DOHH2 (cell line): ENCODE measurements around the gene TEDDM1.

ENCODE experiments used
- H3F3A ChIP-seq: fragments of 200-600 bp; sonication (generic), shearing (Covaris generic); 2 replicates; pipeline ENCODE4 v1.6.0; 2016; ENCODE audit warnings: antibody characterized with exemption, mild to moderate bottlenecking; ENCODE audit not compliant: control insufficient read depth, insufficient read depth
- H3K27ac ChIP-seq: fragments of 200-600 bp; sonication (generic); 2 replicates; pipeline ENCODE4 v1.5.1; 2014; ENCODE audit warnings: low read depth, mild to moderate bottlenecking, low read length, moderate library complexity
- H3K27me3 ChIP-seq: fragments of 200-600 bp; sonication (generic); 2 replicates; pipeline ENCODE4 v1.6.1; 2014; ENCODE audit warnings: mild to moderate bottlenecking, low read length, mixed read lengths; ENCODE audit not compliant: control insufficient read depth
- H3K36me3 ChIP-seq: fragments of 200-600 bp; sonication (generic); 2 replicates; pipeline ENCODE4 v1.6.1; 2014; ENCODE audit warnings: mild to moderate bottlenecking, low read length, moderate library complexity, mixed read lengths; ENCODE audit not compliant: control insufficient read depth
- H3K4me1 ChIP-seq: fragments of 200-600 bp; sonication (generic); 2 replicates; pipeline ENCODE4 v1.6.1; 2014; ENCODE audit warnings: mild to moderate bottlenecking, low read length, mixed read lengths; ENCODE audit not compliant: control insufficient read depth
- H3K4me2 ChIP-seq: fragments of 200-600 bp; sonication (generic); 2 replicates; pipeline ENCODE4 v1.6.0; 2014; ENCODE audit warnings: mild to moderate bottlenecking, low read length, moderate library complexity
- H3K4me3 ChIP-seq: fragments of 200-600 bp; sonication (generic); 2 replicates; pipeline ENCODE4 v1.5.1; 2014; ENCODE audit warnings: mild to moderate bottlenecking, low read length, mixed read lengths
- H3K79me2 ChIP-seq: fragments of 200-600 bp; sonication (generic); 2 replicates; pipeline ENCODE4 v1.6.1; 2014; ENCODE audit warnings: mild to moderate bottlenecking, low read length, mixed read lengths; ENCODE audit not compliant: control insufficient read depth
- H3K9me2 ChIP-seq: fragments of 200-600 bp; sonication (generic); replicated peaks from 2 replicates; pipeline ENCODE4 v1.6.1; 2014; ENCODE audit warnings: mild to moderate bottlenecking, low read length, mixed read lengths; ENCODE audit not compliant: control insufficient read depth
- H3K9me3 ChIP-seq: fragments of 200-600 bp; sonication (generic); 2 replicates; pipeline ENCODE4 v1.6.1; 2014; ENCODE audit warnings: antibody characterized with exemption, low read length, mixed read lengths; ENCODE audit not compliant: control insufficient read depth, insufficient read depth
- H4K20me1 ChIP-seq: fragments of 200-600 bp; sonication (generic); 2 replicates; pipeline ENCODE4 v1.6.0; 2014; ENCODE audit warnings: low read depth, mild to moderate bottlenecking, antibody characterized with exemption, low read length, moderate library complexity; ENCODE audit not compliant: control insufficient read depth, insufficient read depth
- CTCF ChIP-seq: fragments of 200-600 bp; sonication (generic); IDR thresholded peaks from one replicate; pipeline ENCODE4 v1.5.1; 2014; ENCODE audit warnings: antibody characterized with exemption, mild to moderate bottlenecking, low read depth, low read length; ENCODE audit not compliant: poor library complexity, severe bottlenecking
- EZH2phosphoT487 ChIP-seq: fragments of 200-600 bp; sonication (generic); IDR thresholded peaks from 2 replicates; pipeline ENCODE4 v1.6.1; 2017; ENCODE audit warnings: borderline replicate concordance, mild to moderate bottlenecking, antibody characterized with exemption, low read length, moderate library complexity, mixed read lengths

Gene TEDDM1

GRCh38 chr1:182410138-182410537 is 9.7 kb upstream of the TEDDM1 start:
- H3K79me2 ChIP-seq, result no peaks in the 10 kb centered on the region
- H4K20me1 ChIP-seq, result no peaks in the 10 kb centered on the region
- no peaks in the 10 kb centered on the region for H3K9me3 ChIP-seq
- H3K4me1 ChIP-seq, result no peaks in the 10 kb centered on the region
- H3K27me3 ChIP-seq, result peaks cover 7% of the 10 kb centered on the region
- H3K27ac ChIP-seq, result no peak overlapping the region
- TF ChIP-seq EZH2phosphoT487 (no peak), CTCF (no peak)
- H3K4me2 ChIP-seq, result no peak overlapping the region
- H3K4me3 ChIP-seq, result no peak overlapping the region
- H3K36me3 ChIP-seq, result no peaks in the 10 kb centered on the region
- no peaks in the 10 kb centered on the region for H3K9me2 ChIP-seq
- H3F3A ChIP-seq, result no peaks in the 10 kb centered on the region

GRCh38 chr1:182408435-182409075 is 8.1 kb upstream of the TEDDM1 start:
- H3K4me2 ChIP-seq, result no peak overlapping the region
- peaks cover 5% of the 10 kb centered on the region; the same call in 1 of the 2 replicates for H3K27me3 ChIP-seq
- TF ChIP-seq EZH2phosphoT487, result no peak
- TF ChIP-seq CTCF, result no peak
- no peaks in the 10 kb centered on the region for H4K20me1 ChIP-seq
- no peak overlapping the region for H3K4me3 ChIP-seq
- H3K27ac ChIP-seq, result no peak overlapping the region
- no peaks in the 10 kb centered on the region for H3K4me1 ChIP-seq
- H3K79me2 ChIP-seq, result no peaks in the 10 kb centered on the region
- no peaks in the 10 kb centered on the region for H3K9me3 ChIP-seq
- no peaks in the 10 kb centered on the region for H3F3A ChIP-seq
- no peaks in the 10 kb centered on the region for H3K9me2 ChIP-seq
- H3K36me3 ChIP-seq, result no peaks in the 10 kb centered on the region

GRCh38 chr1:182407724-182408123 is 7.3 kb upstream of the TEDDM1 start:
- Histone ChIP-seq H3K79me2 (no peaks in the 10 kb centered on the region), H4K20me1 (no peaks in the 10 kb centered on the region), H3K4me3 (no peak overlapping the region), H3K9me3 (no peaks in the 10 kb centered on the region), H3F3A (no peaks in the 10 kb centered on the region), H3K27me3 (peaks cover 5% of the 10 kb centered on the region; the same call in 1 of the 2 replicates), H3K9me2 (no peaks in the 10 kb centered on the region), H3K4me2 (no peak overlapping the region), H3K27ac (no peak overlapping the region), H3K36me3 (no peaks in the 10 kb centered on the region), H3K4me1 (no peaks in the 10 kb centered on the region)
- TF ChIP-seq EZH2phosphoT487 (no peak), CTCF (no peak)
